NT2/D1 (cell line): ENCODE data around the gene OLR1.

ENCODE experiments used
- SUZ12 ChIP-seq: IDR thresholded peaks from 2 replicates; pipeline ENCODE4 v1.6.1; 2011; ENCODE audit not compliant: insufficient read length, insufficient read depth; ENCODE audit errors: extremely low read depth
- YY1 ChIP-seq: IDR thresholded peaks from 2 replicates; pipeline ENCODE4 v1.6.1; 2011; ENCODE audit not compliant: insufficient read length, insufficient read depth

GRCh38 chr12:10213168-10214135 is 41.5 kb upstream of the OLR1 start:
- TF ChIP-seq YY1 (no peak), SUZ12 (no peak)
